Muscle layer of duodenum (tissue), 2 donors: Measurements from ENCODE around the gene AOC2.
A peak's percentile ranks its signal among the peaks of the same experiment; 100 is the strongest.
"Not testable (repeated sequence)": the region's sequence is repeated elsewhere in the genome, so short reads cannot be mapped to it uniquely, and the experiment has no call there.

Source experiments
- H3K27ac ChIP-seq: one replicate; pipeline ENCODE4 v1.7.0; 2013; ENCODE audit warnings: mild to moderate bottlenecking, low read length
- H3K27me3 ChIP-seq: one replicate; pipeline ENCODE4 v1.7.0; 2013; ENCODE audit warnings: low read depth, mild to moderate bottlenecking, control low read depth, low read length
- H3K36me3 ChIP-seq, 2 donors: one replicate each; pipeline ENCODE4 v1.7.0; 2013; ENCODE audit warnings: low read length in 2 of 2, control low read depth in 1 of 2, mild to moderate bottlenecking in 1 of 2; ENCODE audit not compliant: insufficient read depth in 2 of 2, control insufficient read depth in 1 of 2
- H3K4me1 ChIP-seq, 2 donors: one replicate each; pipeline ENCODE4 v1.7.0; 2013; ENCODE audit warnings: low read length in 2 of 2, mild to moderate bottlenecking in 2 of 2, control low read depth in 1 of 2, moderate library complexity in 1 of 2; ENCODE audit not compliant: insufficient read depth in 2 of 2, control insufficient read depth in 1 of 2
- H3K4me3 ChIP-seq, 2 donors: one replicate each; pipeline ENCODE4 v1.7.0; 2013; ENCODE audit warnings: low read length in 2 of 2, low read depth in 1 of 2, mild to moderate bottlenecking in 1 of 2
- H3K9me3 ChIP-seq, 2 donors: one replicate each; pipeline ENCODE4 v1.7.0; 2013; ENCODE audit warnings: low read length in 2 of 2, control low read depth in 1 of 2, mild to moderate bottlenecking in 1 of 2; ENCODE audit not compliant: control insufficient read depth in 1 of 2
- donor health status: healthy.

AOC2 gene

DNA sequence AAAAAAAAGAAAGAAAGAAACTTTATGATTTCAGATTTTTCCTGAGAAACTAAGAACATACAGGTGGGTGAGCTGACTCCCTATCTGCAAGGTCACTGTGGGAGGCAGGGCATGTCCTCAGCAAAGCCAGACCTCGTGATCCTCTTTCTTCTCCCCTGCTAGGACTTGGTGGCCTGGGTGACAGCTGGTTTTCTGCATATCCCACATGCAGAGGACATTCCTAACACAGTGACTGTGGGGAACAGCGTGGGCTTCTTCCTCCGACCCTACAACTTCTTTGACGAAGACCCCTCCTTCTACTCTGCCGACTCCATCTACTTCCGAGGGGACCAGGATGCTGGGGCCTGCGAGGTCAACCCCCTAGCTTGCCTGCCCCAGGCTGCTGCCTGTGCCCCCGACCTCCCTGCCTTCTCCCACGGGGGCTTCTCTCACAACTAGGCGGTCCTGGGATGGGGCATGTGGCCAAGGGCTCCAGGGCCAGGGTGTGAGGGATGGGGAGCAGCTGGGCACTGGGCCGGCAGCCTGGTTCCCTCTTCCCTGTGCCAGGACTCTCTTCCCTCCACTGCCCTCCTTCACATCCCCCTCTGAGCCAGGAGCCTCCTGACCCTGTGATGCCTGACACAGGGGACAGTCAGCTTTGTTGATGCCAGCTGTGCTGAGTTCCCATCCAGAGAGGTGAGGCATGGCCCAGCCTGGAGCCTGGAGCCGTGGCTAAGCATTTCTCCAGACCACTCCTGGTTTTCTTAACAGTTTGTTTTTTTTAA lies 29.7 kb downstream of the AOC2 start:
- H3K4me3 ChIP-seq, H3K27me3 ChIP-seq, H3K27ac ChIP-seq, H3K4me1 ChIP-seq, H3K9me3 ChIP-seq: not testable (repeated sequence)
- peaks cover 0 to 11% of the 10 kb centered on the region in 2 donors for H3K36me3 ChIP-seq

DNA sequence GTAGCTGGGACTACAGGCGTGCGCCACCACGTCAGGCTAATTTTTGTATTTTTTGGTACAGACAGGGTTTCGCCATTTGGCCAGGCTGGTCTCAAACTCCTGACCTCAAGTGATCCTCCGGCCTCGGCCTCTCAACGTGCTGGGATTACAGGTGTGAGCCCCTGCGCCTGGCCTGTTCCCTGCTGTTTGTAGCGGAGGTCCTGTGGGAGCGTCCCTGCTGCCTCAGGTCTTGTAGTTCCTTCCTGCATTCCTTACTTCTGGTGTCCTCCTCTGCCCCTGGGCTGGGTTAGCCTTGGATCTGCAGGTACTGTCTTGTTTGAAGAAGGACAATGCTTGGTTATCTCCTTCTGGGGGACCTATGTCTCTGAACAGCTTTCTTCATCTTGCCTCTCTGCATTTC lies 32.7 kb downstream of the AOC2 start:
- H3K4me3 ChIP-seq, result no peak overlapping the region
- H3K36me3 ChIP-seq, result peaks cover 0 to 6% of the 10 kb centered on the region in 2 donors

DNA sequence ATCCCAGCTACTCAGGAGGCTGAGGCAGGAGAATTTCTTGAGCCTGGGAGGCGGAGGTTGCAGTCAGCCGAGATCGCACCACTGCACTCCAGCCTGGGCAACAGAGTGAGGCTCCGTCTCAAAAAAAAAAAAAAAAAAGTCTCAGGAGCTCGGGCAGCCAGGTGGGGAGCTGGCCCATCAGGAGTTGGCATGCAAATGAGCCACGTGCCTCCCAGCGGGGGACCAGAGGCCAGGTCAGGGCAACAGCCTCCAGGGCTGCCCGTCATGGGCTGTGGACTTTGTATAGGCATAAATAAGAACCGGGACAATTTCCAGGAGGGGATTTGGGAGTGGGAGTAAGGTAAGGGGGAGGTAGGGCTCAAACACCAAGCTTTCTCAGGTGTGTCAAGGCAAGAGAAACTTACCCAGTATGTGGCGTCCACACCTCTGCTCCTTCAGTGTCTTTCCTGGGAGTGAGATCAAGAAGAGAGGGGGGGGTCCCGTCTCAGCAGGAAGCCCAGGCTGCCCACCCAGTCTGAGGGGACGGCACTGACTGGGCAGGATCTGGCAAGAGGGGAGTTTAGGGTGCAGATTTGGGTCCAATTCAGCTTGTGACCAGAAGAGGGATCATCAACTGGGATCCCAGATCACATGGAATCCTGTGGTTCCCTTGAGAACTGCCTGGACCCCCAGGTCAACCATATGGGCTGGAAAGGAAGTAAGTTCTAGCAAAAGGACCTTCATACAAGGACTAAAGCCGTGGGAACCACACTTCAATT lies 33.9 kb downstream of the AOC2 start:
- H3K27ac ChIP-seq, result no peak overlapping the region
- no peaks in the 10 kb centered on the region for H3K27me3 ChIP-seq
- peaks cover 0 to 3% of the 10 kb centered on the region in 2 donors for H3K4me1 ChIP-seq
- H3K9me3 ChIP-seq, result no peaks in the 10 kb centered on the region
- H3K4me3 ChIP-seq, result no peak overlapping the region
- peaks cover 0 to 6% of the 10 kb centered on the region in 2 donors for H3K36me3 ChIP-seq

More for the DNA sequence above, 32.7 kb downstream of the AOC2 start:
- no peak overlapping the region for H3K27ac ChIP-seq
- no peaks in the 10 kb centered on the region for H3K9me3 ChIP-seq
- H3K4me1 ChIP-seq, result peaks cover 0 to 3% of the 10 kb centered on the region in 2 donors
- no peaks in the 10 kb centered on the region for H3K27me3 ChIP-seq

DNA sequence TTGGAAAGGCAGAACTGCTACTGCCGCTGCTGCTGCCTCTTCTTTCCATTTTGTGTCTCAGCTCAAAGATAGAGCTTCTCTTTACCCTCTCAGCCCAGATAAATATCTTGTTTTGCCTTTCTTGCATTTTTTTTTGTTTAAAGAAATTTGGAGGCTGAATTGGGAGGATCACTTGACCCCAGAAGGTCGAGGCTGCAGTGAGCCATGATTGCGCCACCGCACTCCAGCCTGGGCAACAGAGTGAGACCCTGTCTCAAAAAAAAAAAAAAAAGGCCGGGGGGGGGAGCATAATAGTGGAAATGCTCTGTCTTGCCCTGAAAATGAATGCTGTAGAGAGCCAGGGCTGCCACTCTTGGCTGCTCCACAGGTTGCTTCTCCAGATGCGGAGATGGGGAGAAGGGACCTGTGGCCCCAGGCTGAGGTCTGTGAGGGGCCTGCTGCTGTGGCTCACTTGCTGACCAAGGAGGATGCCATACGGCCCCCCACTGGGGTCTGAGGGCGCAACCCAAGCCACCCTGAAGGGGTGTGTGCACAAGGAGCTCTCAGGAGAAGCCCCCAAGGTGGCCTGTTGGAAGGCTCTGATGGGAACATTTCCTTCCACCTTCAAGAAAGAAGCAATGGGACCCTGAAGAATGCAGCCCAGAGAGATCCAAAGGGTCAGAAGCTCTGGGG lies 34.7 kb downstream of the AOC2 start:
- H3K4me1 ChIP-seq, result peaks cover 0 to 3% of the 10 kb centered on the region in 2 donors
- H3K27me3 ChIP-seq, result no peaks in the 10 kb centered on the region
- H3K9me3 ChIP-seq, result no peaks in the 10 kb centered on the region
- no peak overlapping the region for H3K4me3 ChIP-seq
- H3K36me3 ChIP-seq, result peaks cover 0 to 6% of the 10 kb centered on the region in 2 donors
- H3K27ac ChIP-seq, result no peak overlapping the region

DNA sequence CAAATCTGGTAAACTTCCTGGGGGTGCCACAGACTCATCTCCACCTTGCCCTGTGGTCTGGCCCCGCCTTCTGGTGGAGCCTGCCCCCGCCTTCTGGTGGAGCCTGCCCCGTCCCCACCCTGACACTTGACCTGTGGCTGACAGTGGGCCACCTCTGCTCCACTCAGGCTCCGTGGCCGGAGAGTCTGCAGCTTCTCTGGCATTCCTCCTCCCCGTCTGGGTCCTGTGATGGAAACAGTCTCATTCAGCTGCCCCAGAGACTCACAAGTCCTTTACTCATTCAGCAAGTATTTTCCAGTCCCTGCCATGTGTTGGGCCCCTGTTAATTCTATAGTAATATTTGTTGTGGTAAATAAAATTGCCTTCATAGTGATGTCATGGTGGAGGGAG lies 35.2 kb downstream of the AOC2 start:
- no peak overlapping the region for H3K4me3 ChIP-seq
- H3K9me3 ChIP-seq, result no peaks in the 10 kb centered on the region
- H3K4me1 ChIP-seq, result peaks cover 0 to 3% of the 10 kb centered on the region in 2 donors
- peak overlapping the region; percentile 21 for H3K27ac ChIP-seq
- H3K27me3 ChIP-seq, result no peaks in the 10 kb centered on the region
- H3K36me3 ChIP-seq, result peaks cover 0 to 6% of the 10 kb centered on the region in 2 donors

DNA sequence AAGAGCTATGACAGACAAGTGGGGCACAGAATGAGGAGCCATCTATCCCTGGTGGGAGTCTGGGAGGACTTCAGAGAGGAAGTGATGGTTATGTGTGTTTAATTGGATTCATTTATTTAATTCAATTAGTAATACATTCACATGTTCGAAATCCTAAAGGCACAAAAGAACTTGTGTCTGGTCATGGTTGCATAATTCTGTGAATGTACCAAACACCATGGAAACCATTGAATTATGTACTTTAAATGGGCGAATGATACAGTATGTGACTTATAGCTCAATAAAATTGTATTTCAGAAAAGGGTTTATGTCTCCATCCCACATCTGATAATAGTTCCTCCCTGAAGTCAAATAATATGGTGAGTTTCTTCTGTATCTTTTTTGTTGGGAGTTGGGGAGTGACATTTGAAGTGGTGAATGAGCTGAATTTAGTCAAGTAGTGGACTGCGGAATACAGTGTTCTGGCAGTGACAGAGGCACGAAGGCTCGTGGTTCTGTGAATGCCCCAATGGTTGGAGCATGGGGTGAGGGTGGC lies 36.5 kb downstream of the AOC2 start:
- H3K27me3 ChIP-seq, result no peaks in the 10 kb centered on the region
- no peak overlapping the region for H3K4me3 ChIP-seq
- peaks cover 0 to 3% of the 10 kb centered on the region in 2 donors for H3K4me1 ChIP-seq
- H3K36me3 ChIP-seq, result peaks cover 0 to 6% of the 10 kb centered on the region in 2 donors
- no peak overlapping the region for H3K27ac ChIP-seq
- no peaks in the 10 kb centered on the region for H3K9me3 ChIP-seq

DNA sequence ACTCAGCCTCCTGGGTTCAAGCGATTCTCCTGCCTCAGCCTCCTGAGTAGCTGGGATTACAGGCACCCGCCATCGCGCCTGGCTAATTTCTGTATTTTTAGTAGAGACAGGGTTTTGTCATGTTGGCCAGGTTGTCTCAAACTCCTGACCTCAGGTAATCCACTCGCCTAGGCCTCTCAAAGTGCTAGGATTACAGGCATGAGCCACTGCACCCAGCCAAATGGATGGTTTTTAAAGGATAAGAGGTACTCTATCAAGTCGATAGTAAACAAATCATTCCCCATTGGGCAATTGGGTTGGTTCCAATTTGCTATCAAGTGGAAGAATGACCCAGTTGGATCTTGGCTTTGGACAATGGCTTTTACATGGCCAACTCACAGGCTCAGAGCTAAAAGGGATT lies 37.3 kb downstream of the AOC2 start:
- not testable (repeated sequence) for H3K4me1 ChIP-seq, H3K27ac ChIP-seq, H3K36me3 ChIP-seq, H3K4me3 ChIP-seq, H3K27me3 ChIP-seq, H3K9me3 ChIP-seq

DNA sequence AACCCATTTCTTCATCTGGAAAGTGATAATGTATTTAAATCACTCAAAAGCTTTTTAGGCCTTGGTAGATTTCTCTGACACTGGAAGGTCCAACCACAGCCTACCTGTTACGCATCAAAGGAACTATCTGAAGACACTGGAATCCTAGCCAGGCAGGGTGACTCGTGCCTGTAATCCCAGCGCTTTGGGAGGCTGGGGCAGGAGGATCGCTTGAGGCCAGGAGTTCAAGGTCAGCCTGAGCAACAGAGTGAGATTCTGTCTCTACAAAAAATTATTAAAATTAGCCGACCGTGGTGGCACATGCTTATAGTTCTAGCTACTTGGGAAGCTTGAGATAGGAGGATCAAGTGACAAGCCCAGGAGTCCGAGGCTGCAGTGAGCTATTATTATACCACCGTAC lies 37.8 kb downstream of the AOC2 start:
- Histone ChIP-seq H3K4me3 (no peak overlapping the region), H3K36me3 (peaks cover 0 to 3% of the 10 kb centered on the region in 2 donors), H3K27me3 (no peaks in the 10 kb centered on the region), H3K27ac (no peak overlapping the region), H3K4me1 (peaks cover 3% of the 10 kb centered on the region in 2 donors), H3K9me3 (no peaks in the 10 kb centered on the region)

DNA sequence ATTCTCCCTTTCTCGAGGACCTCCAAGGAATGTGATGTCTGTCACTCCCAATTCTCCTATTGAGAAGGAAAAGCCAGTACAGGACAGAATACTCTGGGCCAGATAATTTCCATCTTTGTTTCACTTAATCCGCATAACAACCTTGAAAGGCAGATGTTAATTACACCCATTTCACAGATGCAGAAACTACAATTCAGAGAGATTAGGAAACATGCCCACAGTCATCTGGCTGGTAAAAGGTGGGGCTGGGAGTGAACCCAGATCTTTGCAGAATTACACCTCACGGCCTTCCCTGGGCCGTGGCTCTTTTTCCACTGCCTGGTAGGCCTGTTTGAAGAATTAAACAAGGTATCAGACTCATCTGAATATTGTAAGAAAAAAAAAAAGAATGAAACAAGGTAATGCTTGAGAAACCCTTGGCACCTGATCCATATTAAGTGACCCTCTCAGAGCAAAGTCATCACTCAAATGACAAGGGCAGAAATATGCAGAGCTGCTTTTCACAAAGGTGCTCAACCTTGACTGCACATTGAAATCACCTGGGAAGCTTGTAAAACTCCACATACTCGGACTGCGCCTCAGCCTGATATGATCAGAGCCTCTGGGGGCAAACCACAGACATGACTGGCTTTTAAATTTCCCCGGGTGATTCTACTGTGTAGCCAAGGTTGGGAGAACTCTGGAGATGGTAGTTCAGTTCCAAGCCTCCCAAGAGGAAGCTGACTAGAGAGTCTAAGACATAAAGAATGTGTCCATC lies 39.6 kb downstream of the AOC2 start:
- no peaks in the 10 kb centered on the region for H3K27me3 ChIP-seq
- H3K36me3 ChIP-seq, result no peaks in the 10 kb centered on the region
- H3K9me3 ChIP-seq, result no peaks in the 10 kb centered on the region
- H3K4me3 ChIP-seq, result no peak overlapping the region
- H3K4me1 ChIP-seq, result peaks cover 3% of the 10 kb centered on the region in 2 donors
- no peak overlapping the region for H3K27ac ChIP-seq

DNA sequence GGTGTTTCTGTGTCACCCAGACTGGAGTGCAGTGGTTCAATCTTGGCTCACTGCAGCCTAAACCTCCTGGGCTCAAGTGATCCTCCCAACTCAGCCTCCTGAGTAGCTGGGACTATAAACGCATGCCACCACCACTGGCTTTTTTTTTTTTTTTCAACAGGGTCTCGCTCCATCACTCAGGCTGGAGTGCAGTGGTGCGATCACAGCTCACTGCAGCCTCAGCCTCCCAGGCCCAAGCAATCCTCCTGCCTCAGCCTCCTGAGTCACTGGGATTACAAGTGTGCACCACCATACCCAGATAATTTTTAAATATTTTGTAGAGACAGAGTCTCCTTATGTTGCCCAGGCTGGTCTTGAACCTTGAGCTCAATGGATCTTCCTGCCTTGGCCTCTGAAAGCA lies 41.4 kb downstream of the AOC2 start:
- H3K27me3 ChIP-seq, H3K9me3 ChIP-seq, H3K4me3 ChIP-seq, H3K4me1 ChIP-seq, H3K27ac ChIP-seq, H3K36me3 ChIP-seq: not testable (repeated sequence)
